Activated CD8-positive, alpha-beta memory T cell treated with anti-CD3 and anti-CD28 coated beads, Interleukin-2, amount 50 U/mL, for 48 hours (primary cell): ENCODE data around the gene CREB5.

Experiments
- DNase-seq: peaks from one replicate; pipeline ENCODE4 v3.0.0-alpha.2; 2020

Gene CREB5

GRCh38 chr7:28656529-28656928, 244.2 kb downstream of the CREB5 start:
- no peak for DNase-seq

GRCh38 chr7:28658381-28658780, 246.1 kb downstream of the CREB5 start:
- DNase-seq = no peak

GRCh38 chr7:28660132-28660531, 247.8 kb downstream of the CREB5 start:
- no peak for DNase-seq

- no peak for DNase-seq
These were observed 249.7 kb downstream of the CREB5 start for GRCh38 chr7:28661826-28662595.

GRCh38 chr7:28666154-28666553, 253.8 kb downstream of the CREB5 start:
- DNase-seq = no peak

- DNase-seq = no peak
These were observed 255.8 kb downstream of the CREB5 start for GRCh38 chr7:28668085-28668484.

GRCh38 chr7:28669330-28669729, 257.0 kb downstream of the CREB5 start:
- DNase-seq = no peak

- no peak for DNase-seq
These were observed 259.2 kb downstream of the CREB5 start for GRCh38 chr7:28671526-28671925.

GRCh38 chr7:28672397-28672797, 260.1 kb downstream of the CREB5 start:
- DNase-seq = no peak

GRCh38 chr7:28674359-28674782, 262.1 kb downstream of the CREB5 start:
- DNase-seq = no peak

- no peak for DNase-seq
These were observed 263.1 kb downstream of the CREB5 start for GRCh38 chr7:28675429-28675828.

- no peak for DNase-seq
These were observed 265.4 kb downstream of the CREB5 start for GRCh38 chr7:28677668-28678067.

GRCh38 chr7:28678431-28678965, 266.2 kb downstream of the CREB5 start:
- DNase-seq = no peak

- DNase-seq = no peak
These were observed 269.5 kb downstream of the CREB5 start for GRCh38 chr7:28681693-28682310.

GRCh38 chr7:28682801-28683200, 270.5 kb downstream of the CREB5 start:
- DNase-seq = no peak

- DNase-seq = no peak
These were observed 272.4 kb downstream of the CREB5 start for GRCh38 chr7:28684650-28685241.

GRCh38 chr7:28685242-28685643, 272.9 kb downstream of the CREB5 start:
- no peak for DNase-seq

- no peak for DNase-seq
These were observed 273.5 kb downstream of the CREB5 start for GRCh38 chr7:28685644-28686417.

- DNase-seq = no peak
These were observed 274.1 kb downstream of the CREB5 start for GRCh38 chr7:28686418-28686800.

- DNase-seq = no peak
These were observed 275.2 kb downstream of the CREB5 start for GRCh38 chr7:28687537-28687936.

GRCh38 chr7:28688174-28688573, 275.9 kb downstream of the CREB5 start:
- DNase-seq = no peak

- DNase-seq = no peak
These were observed 276.3 kb downstream of the CREB5 start for GRCh38 chr7:28688651-28689050.
